K562 (cell line): ENCODE measurements around the gene OSBPL10. TPM values are rescaled to one million over a fixed set of nuclear protein-coding genes. Genes with fewer than 3 reads are reported as not detected.

ENCODE experiments used
- ATAC-seq: fragments of 200-7000 bp; cut with Tn5 transposase; 3 replicates; pipeline ENCODE4 v1.9.1; 2020; ENCODE audit warnings: moderate library complexity
- BruUV-seq: library from RNA; stranded (reverse); fragments of 400-500 nt; replicated peaks from 2 replicates; lab custom pipeline; 2021; lab: Mats Ljungman, UMichigan
- CTCF ChIA-PET: fragments of 300-600 bp; formaldehyde crosslinking; extraction: SDS; loops from one replicate; lab custom pipeline; 2021; ENCODE audit warnings: low intra/inter-chr PET ratio; lab: Yijun Ruan, JAX
- POLR2A ChIA-PET: fragments of 300-600, 350-650 bp; sonication (Branson Sonifier 250); formaldehyde crosslinking; extraction: SDS; loops from one replicate; lab custom pipeline; 2021; ENCODE audit warnings: antibody characterized with exemption, inconsistent platforms; lab: Yijun Ruan, JAX
- DNase-seq, 4 experiments: peaks; one replicate each; pipeline versions ENCODE4 v3.0.0 to v3.0.0-alpha.2; 2011 to 2018; ENCODE audit warnings: low spot score in 3 of 4, mixed read lengths in 3 of 4; ENCODE audit errors: extremely low read depth in 1 of 4
- FAIRE-seq: peaks from 2 replicates; lab custom pipeline; 2011; peaks lifted over from hg19 to GRCh38; lab: Jason Lieb, UNC
- H2AFZ ChIP-seq: 2 replicates; pipeline ENCODE4 v1.6.0; 2011; ENCODE audit warnings: low read depth, low read length, control low read depth, inconsistent platforms
- H3K27ac ChIP-seq: fragments of 200-600 bp; 3 replicates; pipeline ENCODE4 v1.8.0; 2011; ENCODE audit warnings: low read depth, mild to moderate bottlenecking, control low read depth, inconsistent platforms, low read length, moderate library complexity, mixed read lengths; ENCODE audit errors: extremely low read depth
- H3K27me3 ChIP-seq, 2 experiments: fragments of 300-600 bp in 1 of 2; 2 replicates in 1 of 2; 3 replicates in 1 of 2; pipeline versions ENCODE4 v1.6.0 to v1.8.0; 2011; ENCODE audit warnings: inconsistent platforms in 2 of 2, low read length in 2 of 2, mild to moderate bottlenecking in 1 of 2, mixed read lengths in 1 of 2, moderate library complexity in 1 of 2; ENCODE audit not compliant: control insufficient read depth in 2 of 2, insufficient read depth in 2 of 2
- H3K36me3 ChIP-seq: fragments of 300-600 bp; 3 replicates; pipeline ENCODE4 v1.8.0; 2011; ENCODE audit warnings: mild to moderate bottlenecking, low read length, inconsistent platforms; ENCODE audit not compliant: control insufficient read depth, insufficient read depth
- H3K4me1 ChIP-seq, 2 experiments: fragments of 200-600 bp in 1 of 2; replicated peaks in 1 of 2; 2 replicates in 1 of 2; 3 replicates in 1 of 2; pipeline versions ENCODE4 v1.5.1 to v1.8.0; 2011; ENCODE audit warnings: inconsistent platforms in 2 of 2, low read length in 2 of 2, mild to moderate bottlenecking in 1 of 2, mixed read lengths in 1 of 2, moderate library complexity in 1 of 2; ENCODE audit not compliant: control insufficient read depth in 2 of 2, insufficient read depth in 2 of 2
- H3K4me2 ChIP-seq: 2 replicates; pipeline ENCODE4 v1.6.1; 2011; ENCODE audit warnings: low read length, control low read depth, inconsistent platforms, mixed read lengths; ENCODE audit not compliant: insufficient read depth
- H3K4me3 ChIP-seq: fragments of 200-600 bp; sonication (generic), shearing (Covaris generic); 2 replicates; pipeline ENCODE4 v1.5.1; 2016; ENCODE audit warnings: control low read depth, inconsistent platforms
- H3K79me2 ChIP-seq: fragments of 200-600 bp; 3 replicates; pipeline ENCODE4 v1.8.0; 2011; ENCODE audit warnings: low read length, inconsistent platforms; ENCODE audit not compliant: control insufficient read depth, insufficient read depth
- H3K9ac ChIP-seq, 2 experiments: 2 replicates each; pipeline versions ENCODE4 v1.6.0 to v1.6.1; 2011; ENCODE audit warnings: low read depth in 2 of 2, low read length in 2 of 2, control low read depth in 1 of 2, inconsistent platforms in 1 of 2, mild to moderate bottlenecking in 1 of 2, mixed read lengths in 1 of 2; ENCODE audit not compliant: insufficient read depth in 1 of 2
- H3K9me1 ChIP-seq: one replicate; pipeline ENCODE4 v1.6.0; 2011; ENCODE audit warnings: inconsistent platforms, mild to moderate bottlenecking, low read length, moderate library complexity; ENCODE audit not compliant: control insufficient read depth, insufficient read depth
- H3K9me3 ChIP-seq: replicated peaks from 2 replicates; pipeline ENCODE4 v1.5.1; 2011; ENCODE audit warnings: low read depth, low read length, inconsistent platforms; ENCODE audit not compliant: control insufficient read depth, insufficient read depth
- H4K20me1 ChIP-seq: replicated peaks from 2 replicates; pipeline ENCODE4 v1.6.1; 2011; ENCODE audit warnings: low read length, inconsistent platforms, mixed read lengths; ENCODE audit not compliant: control insufficient read depth, insufficient read depth
- CBX3 ChIP-seq, 2 experiments: IDR thresholded peaks; 1 replicate in 1 of 2; 2 replicates in 1 of 2; pipeline ENCODE4 v1.6.1; 2012; ENCODE audit warnings: inconsistent platforms in 2 of 2, low read length in 2 of 2, borderline replicate concordance in 1 of 2, control low read depth in 1 of 2
- CEBPG ChIP-seq, 3 experiments: fragments of 200-800 bp in 1 of 3; sonication (Bioruptor generic) in 1 of 3; sonication (generic) in 1 of 3; formaldehyde crosslinking in 1 of 3; IDR thresholded peaks in 2 of 3; conservative IDR thresholded peaks in 1 of 3; 2 replicates each; pipeline versions ENCODE4 v1.6.1 to v1.8.0; 2016 to 2022; ENCODE audit warnings: missing compliant biosample characterization in 2 of 3, missing genetic modification characterization in 2 of 3, mild to moderate bottlenecking in 1 of 3, missing genetic modification reagents in 1 of 3
- CTCF ChIP-seq, 3 experiments: IDR thresholded peaks in 2 of 3; conservative IDR thresholded peaks in 1 of 3; 2 replicates each; pipeline ENCODE4 v1.5.1; 2011 to 2012; ENCODE audit warnings: low read length in 3 of 3, mild to moderate bottlenecking in 3 of 3, control low read depth in 2 of 3, improper control_type of control experiment in 1 of 3, inconsistent platforms in 1 of 3, low read depth in 1 of 3, mixed read lengths in 1 of 3, moderate library complexity in 1 of 3; ENCODE audit not compliant: insufficient read depth in 2 of 3
- CTCFL ChIP-seq: IDR thresholded peaks from 2 replicates; pipeline ENCODE4 v1.6.1; 2011; ENCODE audit warnings: borderline replicate concordance, low read depth, mild to moderate bottlenecking, moderate library complexity, low read length; ENCODE audit not compliant: insufficient read depth, poor library complexity, severe bottlenecking
- FOXA1 ChIP-seq: fragments of 450-650 bp; IDR thresholded peaks from 2 replicates; pipeline ENCODE4 v1.6.1; 2016; ENCODE audit warnings: mild to moderate bottlenecking, borderline replicate concordance
- PKNOX1 ChIP-seq: fragments of 450-650 bp; IDR thresholded peaks from 2 replicates; pipeline ENCODE4 v1.6.1; 2016
- PURB ChIP-seq: sonication (generic); formaldehyde crosslinking; IDR thresholded peaks from 2 replicates; pipeline ENCODE4 v1.9.0; 2021; ENCODE audit warnings: low read depth, mild to moderate bottlenecking, missing genetic modification reagents
- SLC30A9 ChIP-seq: fragments of 250-450 bp; sonication (Bioruptor Pico); IDR thresholded peaks from 2 replicates; pipeline ENCODE4 v1.8.0; 2022; ENCODE audit warnings: mild to moderate bottlenecking, moderate library complexity
- STAG1 ChIP-seq: sonication (generic); formaldehyde crosslinking; IDR thresholded peaks from 2 replicates; pipeline ENCODE4 v1.5.0; 2020; ENCODE audit warnings: missing genetic modification reagents, borderline replicate concordance
- TBP ChIP-seq: optimal IDR thresholded peaks from 2 replicates; pipeline ENCODE3; 2011; ENCODE audit warnings: low read depth, low read length, improper control_type of control experiment
- TGIF2 ChIP-seq: sonication (generic); formaldehyde crosslinking; IDR thresholded peaks from 2 replicates; pipeline ENCODE4 v1.8.1; 2022; ENCODE audit warnings: mild to moderate bottlenecking, missing genetic modification reagents, moderate library complexity
- THRAP3 ChIP-seq: fragments of 450-650 bp; IDR thresholded peaks from 2 replicates; pipeline ENCODE4 v1.6.1; 2016; ENCODE audit warnings: mild to moderate bottlenecking, inconsistent platforms, borderline replicate concordance
- YBX1 ChIP-seq: fragments of 450-650 bp; IDR thresholded peaks from 2 replicates; pipeline ENCODE4 v1.7.1; 2016; ENCODE audit warnings: mild to moderate bottlenecking
- ZNF140 ChIP-seq: fragments of 250-450 bp; sonication (Bioruptor Pico); IDR thresholded peaks from 2 replicates; pipeline ENCODE4 v1.8.0; 2021; ENCODE audit warnings: moderate library complexity, mild to moderate bottlenecking, inconsistent platforms
- ZNF212 ChIP-seq: fragments of 450-650 bp; formaldehyde crosslinking; IDR thresholded peaks from 2 replicates; pipeline ENCODE4 v1.4.0; 2020; ENCODE audit warnings: mild to moderate bottlenecking
- ZNF436 ChIP-seq: fragments of 250-450, 450-650 bp; sonication (Bioruptor Pico); formaldehyde crosslinking; IDR thresholded peaks from 2 replicates; pipeline ENCODE4 v1.7.0; 2020; ENCODE audit warnings: mild to moderate bottlenecking
- ZNF561 ChIP-seq: fragments of 450-650 bp; formaldehyde crosslinking; conservative IDR thresholded peaks from 2 replicates; pipeline ENCODE4 v1.4.0; 2020; ENCODE audit warnings: mild to moderate bottlenecking, moderate library complexity
- WGBS: fragments of 100-300 bp; shearing (Covaris generic); methylation state at CpG from one replicate; pipeline ENCODE4 v1.1.6; 2016; ENCODE audit warnings: low coverage, mixed read lengths; ENCODE audit not compliant: insufficient coverage; ENCODE audit errors: missing lambda C conversion rate; 5-methylcytosine and 5-hydroxymethylcytosine counted together
- in situ Hi-C: fragments of 300-500 bp; cut with MboI; formaldehyde crosslinking; loops from 4 replicates; pipeline ENCODE4 v1.15.0; 2018; ENCODE audit warnings: inconsistent platforms, mixed read lengths
- intact Hi-C: fragments of 100-400 bp; cut with micrococcal nuclease; formaldehyde crosslinking; loops from 2 replicates; pipeline ENCODE4 v1.14.2; 2022
- polyA plus RNA-seq, 8 experiments: library from polyadenylated mRNA; depleted of rRNA in 4 of 8; stranded (reverse) in 5 of 8; unstranded in 3 of 8; fragments of >200 nt; fragmentation: Nextera tagmentation in 2 of 8; fragmentation: Illumina TruSeq in 1 of 8; extraction: Ambion mirVana in 2 of 8; extraction: Trizol in 1 of 8; gene quantifications; 2 replicates each; pipeline versions ENCODE4 v1.2.1 to v1.2.3, GENCODE V29; 2011 to 2014; ENCODE audit warnings: inconsistent platforms in 1 of 8, missing spikeins in 1 of 8
- total RNA-seq, 7 experiments: library from RNA; depleted of rRNA in 6 of 7; stranded (reverse); fragments of >200 nt in 6 of 7; fragmentation: Illumina TruSeq in 2 of 7; extraction: Trizol in 2 of 7; gene quantifications; 2 replicates each; pipeline versions ENCODE4 v1.2.1 to v1.2.3, GENCODE V29; 2011 to 2021; ENCODE audit warnings: low replicate concordance in 1 of 7

OSBPL10 gene
- total and polyA plus RNA-seq, 9 of the 15 experiments (the other 6 are each of a cell fraction or from before 2014, with no cell fraction given) = 0.03 to 0.19 (median 0.14) TPM; not detected in 2

- TF ChIP-seq PKNOX1 = peak; percentile 56
- TF ChIP-seq CTCF (IDR thresholded peaks at IDR 0.05 in 2 of 3, conservative IDR thresholded peaks at IDR 0.05 in 1 of 3; ENCODE audit: insufficient read depth in 2 of 3, low read depth in 1 of 3, low read length in 3 of 3) = peak; percentile 34 to 51 (median 42); a peak in 4 of 6 replicates
- peak; percentile 31 for TF ChIP-seq CTCFL
- TF ChIP-seq THRAP3 = no peak
Observed at GRCh38 chr3:31692751-31693150, 288.3 kb downstream of the OSBPL10 start (continued).

- DNase-seq = no peak
- no peak for FAIRE-seq
- no peaks in the 10 kb centered on the region for H3K36me3 ChIP-seq
- peaks cover under 1 to 9% of the 10 kb centered on the region in 2 experiments; a peak in 4 of 5 replicates for H3K27me3 ChIP-seq
- ChIA-PET CTCF (no interaction called here), POLR2A (no interaction called here)
- no peak overlapping the region for H3K27ac ChIP-seq
- H3K9me1 ChIP-seq = no peaks in the 10 kb centered on the region
- H3K9ac ChIP-seq = no peak overlapping the region
- H2AFZ ChIP-seq = no peak overlapping the region
- no peak overlapping the region for H3K4me2 ChIP-seq
- no peaks in the 10 kb centered on the region for H3K9me3 ChIP-seq
- in situ Hi-C loops = no loop called here
- no peaks in the 10 kb centered on the region for H3K4me1 ChIP-seq
- WGBS = 0% methylated on average over 3 of the region's 3 CpGs
- intact Hi-C loops = loop anchor here (10.0 kb wide), 2 partner anchors 336 to 916 kb away; no protein-coding TSS in a partner anchor
- no peak for ATAC-seq
- no peaks in the 10 kb centered on the region for H3K79me2 ChIP-seq
- no peaks in the 10 kb centered on the region for H4K20me1 ChIP-seq
- H3K4me3 ChIP-seq = no peak overlapping the region
- BruUV-seq = no TSS peak
- no peak for TF ChIP-seq ZNF436 (CRISPR knock-in tag)
- no peak for TF ChIP-seq ZNF140
- TF ChIP-seq ZNF561 (CRISPR knock-in tag) = no peak
- TF ChIP-seq TBP = no peak
- no peak for TF ChIP-seq YBX1
- TF ChIP-seq ZNF212 (CRISPR knock-in tag) = no peak
- TF ChIP-seq CEBPG (CRISPR knock-in tag; IDR thresholded peaks at IDR 0.05) = no peak
- no peak for TF ChIP-seq CEBPG (tag; conservative IDR thresholded peaks at IDR 0.05 in 1 of 2, IDR thresholded peaks at IDR 0.05 in 1 of 2)
- no peak for TF ChIP-seq SLC30A9 (CRISPR knock-in tag)
- TF ChIP-seq STAG1 = no peak
- TF ChIP-seq PURB (CRISPR knock-in tag) = no peak
- TF ChIP-seq CBX3 (IDR thresholded peaks at IDR 0.05; ENCODE audit: borderline replicate concordance in 1 of 2, low read length in 2 of 2) = no peak
- TF ChIP-seq TGIF2 (CRISPR knock-in tag) = no peak
- no peak for TF ChIP-seq FOXA1
Observed at GRCh38 chr3:31690771-31691170, 290.3 kb downstream of the OSBPL10 start.
